Activated CD4-positive, alpha-beta T cell treated with anti-CD3 and anti-CD28 coated beads, Interleukin-10, Interleukin-2, amounts not matched to agents 100 ng/mL and 50 ng/mL, durations not matched to agents 16 hours and 8 hours (primary cell): ENCODE measurements around the gene HSPG2.
"Not testable (repeated sequence)": the region's sequence is repeated elsewhere in the genome, so short reads cannot be mapped to it uniquely, and the experiment has no call there.

Source experiments
- DNase-seq: peaks from one replicate; pipeline ENCODE4 v3.0.0-alpha.2; 2020

HSPG2 gene

GRCh38 chr1:21781815-21782348 is 155.2 kb downstream of the HSPG2 start:
- no peak for DNase-seq

- DNase-seq: peak; percentile 88
Observed at GRCh38 chr1:21779613-21780521, 157.2 kb downstream of the HSPG2 start.

DNA sequence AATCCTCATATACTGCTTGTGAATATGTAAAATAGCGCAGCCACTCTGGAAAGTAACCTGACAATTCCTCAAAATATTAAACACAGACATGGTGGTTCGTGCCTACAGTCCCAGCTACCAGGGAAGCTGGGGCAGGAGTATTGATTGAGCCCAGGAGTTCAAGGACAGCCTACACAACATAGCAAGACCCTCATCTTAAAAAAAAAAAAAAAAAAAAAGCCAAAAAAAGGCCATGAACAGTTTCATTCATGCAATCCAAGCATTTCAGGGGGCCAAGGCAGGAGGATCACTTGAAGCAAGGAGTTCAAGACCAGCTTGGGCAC is 158.7 kb downstream of the HSPG2 start:
- DNase-seq: no peak

DNA sequence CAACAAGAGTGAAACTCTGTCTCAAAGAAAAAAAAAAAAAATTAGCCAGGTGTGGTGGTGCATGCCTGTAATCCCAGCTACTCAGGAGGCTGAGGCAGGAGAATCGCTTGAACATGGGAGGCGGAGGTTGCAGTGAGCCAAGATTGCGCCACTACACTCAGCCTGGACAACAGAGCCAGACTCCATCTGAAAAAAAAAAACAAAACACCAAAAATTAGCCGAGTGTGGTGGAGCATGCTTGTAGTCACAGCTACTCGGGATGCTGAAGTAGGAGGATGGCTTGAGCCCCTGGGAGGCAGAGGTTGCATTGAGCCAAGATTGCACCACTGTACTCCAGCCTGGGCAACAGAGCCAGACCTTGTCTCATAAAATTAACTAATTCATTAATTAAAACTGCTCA is 160.2 kb downstream of the HSPG2 start:
- DNase-seq: not testable (repeated sequence)

- DNase-seq: peak; percentile 36
Observed at GRCh38 chr1:21775985-21776562, 161.0 kb downstream of the HSPG2 start.

- no peak for DNase-seq
Observed at GRCh38 chr1:21775550-21775914, 161.6 kb downstream of the HSPG2 start.

DNA sequence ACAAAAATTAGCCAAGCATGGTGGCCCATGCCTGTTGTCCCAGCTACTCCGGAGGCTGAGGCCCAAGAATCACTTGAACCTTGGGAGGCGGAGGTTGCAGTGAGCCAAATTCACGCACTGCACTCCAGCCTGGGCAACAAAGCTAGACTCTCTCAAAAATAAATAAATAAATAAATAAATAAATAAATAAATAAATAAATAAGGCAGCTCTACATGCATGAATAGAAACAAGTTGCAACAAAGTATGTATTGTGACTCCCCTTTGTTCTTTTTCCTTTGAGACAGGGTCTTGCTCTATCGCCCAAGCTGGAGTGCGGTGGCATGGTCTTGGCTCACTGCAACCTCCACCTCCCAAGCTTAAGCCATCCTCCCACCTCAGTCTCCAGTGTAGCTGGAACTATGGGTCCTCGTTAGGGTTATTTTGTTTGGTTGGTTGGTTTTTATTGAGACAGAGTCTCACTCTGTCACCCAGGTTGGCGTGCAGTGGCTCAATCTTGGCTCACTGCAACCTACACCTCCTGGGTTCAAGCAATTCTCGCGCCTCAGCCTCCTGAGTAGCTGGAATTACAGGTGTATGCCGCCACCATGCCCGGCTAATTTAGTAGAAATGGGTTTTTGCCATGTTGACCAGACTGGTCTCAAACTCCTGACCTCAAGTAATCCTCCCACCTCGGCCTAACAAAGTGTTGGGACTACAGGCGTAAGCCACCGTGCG is 162.1 kb downstream of the HSPG2 start:
- no peak for DNase-seq

DNA sequence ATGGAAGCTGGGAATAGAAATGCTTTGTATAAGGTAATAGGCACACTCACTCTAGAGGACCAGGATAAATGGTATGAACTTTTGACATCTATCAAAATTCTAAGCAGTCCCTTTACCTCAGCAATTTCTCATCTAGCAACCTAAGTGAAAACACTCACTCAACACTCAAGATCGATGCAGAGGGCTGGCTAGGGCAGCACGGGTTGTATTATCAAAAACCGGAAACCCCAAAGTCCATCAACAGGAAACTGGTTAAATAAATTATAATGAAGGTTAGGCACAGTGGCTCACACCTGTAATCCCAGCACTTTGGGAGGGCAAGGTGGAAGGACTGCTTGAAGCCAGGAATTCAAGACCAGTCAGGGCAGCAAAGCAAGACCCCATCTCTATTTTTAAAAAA is 163.5 kb downstream of the HSPG2 start:
- DNase-seq: peak; percentile 48
